Measurements from ENCODE around the gene YPEL2. TPM values are rescaled to one million over a fixed set of nuclear protein-coding genes. Genes with fewer than 3 reads are reported as not detected.

The YPEL2 gene
- total and polyA plus RNA-seq, 2 of the 13 experiments (the other 11 are each of a cell fraction or from before 2014, with no cell fraction given) = 8.5 to 21.1 TPM

GRCh38 chr17:59440757-59441463 is 109.5 kb downstream of the YPEL2 start (continued):
- TF ChIP-seq PAXIP1 (CRISPR knock-in tag; conservative IDR thresholded peaks at IDR 0.05) (no peak; the same call in 1 of the 2 replicates), ZBTB14 (CRISPR knock-in tag; IDR thresholded peaks at IDR 0.05) (no peak), SIN3A (IDR thresholded peaks at IDR 0.05; ENCODE audit: borderline replicate concordance, low read depth, low read length) (no peak), ZFP36L2 (CRISPR knock-in tag; IDR thresholded peaks at IDR 0.05) (no peak), NCOR1 (IDR thresholded peaks at IDR 0.05; ENCODE audit: borderline replicate concordance, low read length) (no peak), GMEB1 (CRISPR knock-in tag; IDR thresholded peaks at IDR 0.05; ENCODE audit: borderline replicate concordance) (peak; percentile 48; the same call in 1 of the 2 replicates), ZZZ3 (CRISPR knock-in tag; IDR thresholded peaks at IDR 0.05; ENCODE audit: borderline replicate concordance) (no peak), KDM5B (CRISPR knock-in tag; IDR thresholded peaks at IDR 0.05; ENCODE audit: borderline replicate concordance) (no peak), CREB3 (CRISPR knock-in tag; IDR thresholded peaks at IDR 0.05) (no peak), ZNF33B (CRISPR knock-in tag; IDR thresholded peaks at IDR 0.05) (no peak), MEF2D (CRISPR knock-in tag; IDR thresholded peaks at IDR 0.05) (no peak), CBX5 (CRISPR knock-in tag; IDR thresholded peaks at IDR 0.05; ENCODE audit: borderline replicate concordance) (no peak), THRA (CRISPR knock-in tag; IDR thresholded peaks at IDR 0.05; ENCODE audit: borderline replicate concordance) (peak; percentile 56; the same call in 1 of the 2 replicates), JARID2 (CRISPR knock-in tag; IDR thresholded peaks at IDR 0.05; ENCODE audit: insufficient replicate concordance) (no peak), FOXK2 (IDR thresholded peaks at IDR 0.05) (no peak), ZFX (CRISPR knock-in tag; IDR thresholded peaks at IDR 0.05; ENCODE audit: low read depth) (no peak), ZFP1 (CRISPR knock-in tag; IDR thresholded peaks at IDR 0.05) (no peak), MAF1 (CRISPR knock-in tag; IDR thresholded peaks at IDR 0.05; ENCODE audit: borderline replicate concordance) (no peak), ZNF800 (CRISPR knock-in tag; IDR thresholded peaks at IDR 0.05) (no peak)
